Activated CD4-positive, alpha-beta T cell treated with anti-CD3 and anti-CD28 coated beads for 24 hours (primary cell): ENCODE measurements around the gene RIPPLY3.

ENCODE experiments used
- DNase-seq, 2 donors: peaks; one replicate each; pipeline ENCODE4 v3.0.0-alpha.2; 2020; ENCODE audit warnings: low read depth in 2 of 2

The RIPPLY3 gene

GRCh38 chr21:37006486-37007291, at the start of gene RIPPLY3:
Gene RIPPLY3, plus strand, starts transcription at chr21:37006702. Its CDS starts 71 bp downstream, at chr21:37006773.
- no peak for DNase-seq

GRCh38 chr21:36959020-36959835, 47.3 kb upstream of the RIPPLY3 start:
- DNase-seq = no peak

DNA sequence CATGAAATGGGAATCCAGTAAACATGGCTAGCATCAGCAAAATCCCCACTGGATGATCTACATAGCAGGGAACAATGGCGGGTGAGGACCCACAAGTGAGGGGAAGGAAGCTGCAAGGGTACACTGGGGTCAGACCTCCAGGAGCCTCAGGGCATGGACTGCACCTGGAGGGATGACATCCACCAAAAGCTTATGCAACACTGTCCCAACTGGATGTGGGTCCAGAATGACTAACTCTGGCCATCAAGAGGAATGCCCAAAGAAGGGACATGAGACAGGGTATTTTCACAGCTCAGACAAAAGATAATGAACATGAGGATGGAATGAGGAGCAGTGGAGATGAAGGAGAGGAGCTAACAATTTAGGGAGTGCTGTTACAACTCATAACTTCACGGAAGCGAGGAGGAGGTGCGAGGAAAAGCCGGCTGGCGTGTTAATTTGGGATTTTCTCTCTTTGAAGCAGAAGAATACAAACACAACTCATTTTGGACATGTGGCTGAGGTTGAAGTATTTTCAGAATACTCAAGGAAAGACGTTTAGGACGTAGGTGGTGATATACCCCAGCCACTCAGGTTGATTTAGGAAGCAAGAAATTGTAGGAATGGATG, 45.7 kb upstream of the RIPPLY3 start:
- no peak for DNase-seq

DNA sequence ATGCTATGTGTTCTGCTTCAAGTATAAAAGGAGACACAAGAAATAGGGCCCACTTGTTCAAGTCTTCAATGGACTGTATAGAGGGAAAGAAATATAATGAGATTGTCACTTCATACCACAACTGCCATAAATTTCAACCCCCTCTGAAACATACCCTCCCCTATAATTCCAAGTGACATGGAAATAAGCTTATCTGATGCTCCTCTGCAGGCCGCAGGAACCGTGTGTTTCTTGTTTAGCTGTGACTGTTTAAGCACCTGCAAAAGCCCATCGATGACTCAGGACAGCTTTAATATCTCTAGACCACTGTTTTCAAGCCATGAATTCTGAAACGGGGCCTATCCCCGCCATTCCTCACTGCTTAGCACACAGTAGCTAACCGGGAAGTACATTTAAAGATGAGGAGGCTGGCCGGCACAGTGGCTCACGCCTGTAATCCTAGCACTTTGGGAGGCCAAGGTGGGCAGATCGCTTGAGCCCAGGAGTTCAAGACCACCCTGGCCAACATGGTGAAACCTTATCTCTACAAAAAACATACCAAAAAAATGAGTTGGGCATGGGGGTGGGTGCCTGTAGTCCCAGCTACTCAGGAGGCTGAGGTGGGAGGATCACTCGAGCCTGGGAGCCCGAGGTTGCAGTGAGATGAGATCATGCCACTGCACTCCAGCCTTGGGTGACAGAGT, 44.3 kb upstream of the RIPPLY3 start:
- DNase-seq = no peak

- DNase-seq = no peak
Measured at GRCh38 chr21:36964398-36964797, 42.1 kb upstream of the RIPPLY3 start.

GRCh38 chr21:36964827-36965719, 41.4 kb upstream of the RIPPLY3 start:
- no peak for DNase-seq

GRCh38 chr21:36965720-36966065, 40.8 kb upstream of the RIPPLY3 start:
- no peak for DNase-seq

DNA sequence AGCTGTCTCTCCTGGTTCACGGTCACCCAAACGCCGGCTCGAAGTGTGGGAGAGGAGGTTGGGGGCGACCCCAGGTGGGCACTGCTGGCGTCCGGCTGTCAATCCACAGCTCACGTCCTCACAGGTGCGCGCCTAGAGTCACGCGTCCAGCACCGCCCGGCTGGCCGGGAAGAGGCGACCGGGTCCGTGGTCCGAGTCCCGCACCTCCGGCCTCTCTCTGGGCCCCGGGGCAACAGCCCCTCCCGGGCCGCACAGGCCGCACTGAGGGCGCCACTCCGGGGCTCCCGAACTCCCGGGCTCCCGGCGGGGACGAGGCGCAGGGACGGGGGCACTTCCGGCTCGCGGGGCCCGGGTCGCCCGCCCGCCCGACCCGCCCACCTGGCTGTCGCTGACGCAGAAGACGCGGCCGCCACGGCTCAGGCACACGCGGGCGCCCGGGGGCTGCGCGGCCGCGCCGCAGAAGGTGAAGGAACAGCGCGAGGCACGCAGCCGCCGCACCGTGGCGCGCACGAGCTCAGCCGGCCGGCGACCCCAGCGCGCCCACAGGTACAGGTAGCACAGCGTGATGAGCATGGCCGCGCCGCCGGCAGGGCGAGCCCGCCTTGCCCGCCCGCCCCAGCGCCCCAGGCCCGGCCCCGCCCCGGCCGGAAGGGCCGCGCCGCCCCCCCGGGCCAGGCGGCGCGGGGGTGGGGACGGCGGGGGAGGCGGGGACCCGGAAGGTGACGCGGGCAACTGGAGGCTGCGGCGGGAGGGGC, 40.3 kb upstream of the RIPPLY3 start, which contains the start of gene HLCS:
Gene HLCS (minus strand): TSS at position 604 of the 755 bp plus-strand sequence. CDS start 31 bp downstream, at position 573.
- peak; percentile 58 to 60 for DNase-seq

- DNase-seq = no peak
Measured at GRCh38 chr21:36966821-36967768, 39.4 kb upstream of the RIPPLY3 start.

DNA sequence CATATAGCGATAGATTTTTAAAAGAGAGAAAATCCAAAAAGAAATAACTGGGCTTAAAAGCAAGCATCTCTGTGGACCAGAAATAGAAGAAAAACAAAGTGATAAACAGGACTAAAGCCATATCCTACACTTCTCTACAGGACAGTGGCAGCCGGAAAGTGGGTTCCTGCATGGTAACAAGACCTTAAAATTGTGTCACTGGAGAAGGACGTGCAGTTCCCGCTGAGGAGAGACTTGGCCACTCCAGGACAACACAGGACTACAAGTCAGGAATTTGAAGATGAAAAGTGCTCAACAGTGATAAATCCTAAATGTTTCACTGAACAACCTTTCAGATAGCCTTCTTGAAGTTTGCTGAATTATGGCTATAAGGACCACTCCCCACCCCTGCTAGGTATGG, 38.1 kb upstream of the RIPPLY3 start:
- no peak for DNase-seq

DNA sequence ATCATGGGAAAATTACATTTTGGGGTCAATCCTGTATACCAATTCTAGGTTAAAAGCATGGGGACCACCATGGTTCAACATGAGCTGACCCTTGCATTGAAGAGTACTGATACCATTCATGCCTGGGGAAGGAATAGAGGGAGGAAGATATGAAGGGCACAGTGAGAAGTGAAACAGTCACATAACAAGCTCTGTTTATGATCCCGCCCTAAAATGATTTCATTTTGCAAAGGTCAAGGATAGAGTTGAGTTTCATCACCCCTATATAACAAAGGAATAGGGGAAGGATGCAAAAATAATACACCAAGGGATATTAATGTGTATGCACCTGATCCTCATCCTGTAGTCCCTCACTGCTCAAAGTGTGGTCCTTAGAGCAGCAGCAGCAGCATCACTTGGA, 37.5 kb upstream of the RIPPLY3 start:
- no peak for DNase-seq

DNA sequence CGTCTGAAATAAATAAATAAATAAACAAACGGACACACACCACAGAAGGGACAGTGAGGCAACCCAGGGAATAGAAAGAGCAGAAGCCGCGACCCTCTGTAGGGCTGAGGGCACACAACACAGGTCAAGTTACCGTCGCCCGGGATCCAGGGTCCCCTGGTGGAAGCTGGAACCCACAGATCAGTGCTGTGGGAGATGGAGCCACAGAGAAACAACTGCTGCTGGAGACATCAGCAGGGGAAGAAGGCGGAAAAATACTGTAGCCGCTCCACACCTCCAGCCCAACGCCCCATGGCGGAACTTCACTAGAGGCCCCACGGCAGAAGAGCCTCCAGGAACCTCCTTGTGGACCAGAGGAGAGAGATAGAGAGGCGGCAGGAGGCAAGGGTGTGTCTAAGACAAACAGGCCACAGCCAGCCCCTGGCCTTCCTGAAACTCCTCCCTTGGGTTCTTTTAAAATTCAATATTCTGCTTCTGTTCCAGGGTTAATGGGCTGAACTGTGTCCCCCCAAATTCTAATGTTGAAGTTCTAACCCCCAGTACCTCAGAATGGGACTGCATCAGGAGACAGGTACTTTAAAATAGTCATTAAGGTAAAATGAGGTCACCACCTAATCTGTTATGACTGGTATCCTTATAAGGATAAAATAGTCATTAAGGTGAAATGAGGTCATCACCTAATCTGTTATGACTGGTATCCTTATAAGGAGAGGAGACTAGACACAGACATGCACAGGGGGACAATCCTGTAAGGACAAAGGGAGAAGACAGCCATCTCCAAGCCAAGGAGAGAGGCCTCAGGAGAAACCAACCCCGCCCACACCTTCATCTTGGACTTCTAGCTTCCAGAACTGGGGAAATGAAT, 32.3 kb upstream of the RIPPLY3 start:
- DNase-seq = no peak

DNA sequence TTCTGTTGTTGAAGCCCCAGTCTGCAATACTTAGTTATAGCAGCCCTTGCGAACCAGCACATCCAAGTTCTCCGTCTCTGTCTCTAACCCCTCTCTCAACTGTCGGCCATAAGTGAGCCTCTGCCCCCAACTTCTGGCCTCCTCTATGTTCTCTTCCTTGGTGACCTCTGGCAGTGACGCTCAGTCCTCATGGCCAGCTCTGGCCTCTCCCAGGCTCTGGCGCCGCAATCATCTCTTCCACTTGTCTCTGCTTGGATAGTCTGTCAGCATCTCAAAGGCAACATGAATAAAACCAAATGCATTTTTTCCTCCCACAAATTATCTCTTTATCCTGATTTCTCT, 31.7 kb upstream of the RIPPLY3 start:
- no peak for DNase-seq

DNA sequence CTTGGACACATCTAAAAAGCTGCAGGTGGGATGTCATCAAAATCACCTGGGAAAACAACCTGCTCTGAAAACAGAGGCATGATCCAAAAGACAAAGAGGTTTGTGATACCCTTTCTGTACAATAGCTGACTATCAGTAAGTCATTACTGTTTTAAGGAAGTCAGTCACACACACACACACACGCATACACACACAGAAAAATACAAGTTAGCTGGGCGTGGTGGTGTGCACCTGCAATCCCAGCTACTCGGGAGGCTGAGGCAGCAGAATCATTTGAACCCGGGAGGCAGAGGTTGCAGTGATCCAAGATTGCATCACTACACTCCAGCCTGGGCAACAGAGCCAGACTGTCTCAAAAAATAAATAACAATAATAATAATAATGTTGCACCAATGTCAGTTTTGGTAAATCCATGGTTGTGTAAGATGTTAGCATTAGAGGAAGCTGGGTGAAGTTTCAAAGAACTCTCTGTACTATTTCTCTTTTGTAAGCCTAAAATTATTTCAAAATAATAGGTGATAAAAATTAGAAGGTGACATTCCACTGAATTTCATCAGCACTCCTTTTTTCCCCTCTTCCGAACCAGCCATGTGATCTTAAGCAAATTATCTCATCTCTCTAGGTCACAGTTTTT, 30.2 kb upstream of the RIPPLY3 start:
- DNase-seq = no peak

DNA sequence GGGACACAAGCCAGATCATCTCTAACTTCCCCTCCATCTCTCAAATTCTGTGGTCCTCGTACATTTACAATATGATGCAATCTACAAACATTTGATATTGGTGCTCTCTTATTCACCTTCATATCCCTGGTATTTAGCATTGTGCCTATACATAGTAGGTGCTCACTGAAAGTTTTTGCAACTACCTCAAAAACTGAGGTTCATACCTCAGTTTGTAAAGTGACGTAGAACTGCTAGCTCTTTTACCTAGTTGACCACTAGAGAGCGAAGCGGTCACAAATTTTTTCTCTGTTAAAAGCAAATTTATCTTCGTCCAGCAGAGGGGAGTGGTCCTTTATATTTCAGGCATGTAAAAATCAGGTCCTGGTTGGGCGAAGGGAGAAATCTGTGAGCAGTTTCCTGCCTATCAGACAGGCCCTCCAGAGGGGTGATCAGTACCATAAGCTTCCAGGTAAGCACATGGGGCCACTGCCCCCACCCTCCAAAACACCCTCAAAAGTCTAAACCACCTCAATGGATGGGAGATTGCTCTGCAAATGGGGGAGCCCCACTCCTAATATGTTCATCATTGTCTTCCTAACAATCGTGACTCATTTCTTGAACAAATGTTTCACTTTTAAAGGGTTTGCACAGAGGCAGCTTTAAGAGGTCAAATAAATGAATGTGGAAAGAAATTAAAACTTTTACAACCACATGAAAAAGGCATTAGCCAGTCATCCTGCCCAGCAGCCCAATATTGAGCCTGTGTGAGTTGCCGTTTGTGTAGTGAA, 29.4 kb upstream of the RIPPLY3 start:
- DNase-seq = no peak

- DNase-seq = no peak
Measured at GRCh38 chr21:36980280-36981048, 26.0 kb upstream of the RIPPLY3 start.
